EH (cell line): Measurements from ENCODE around the gene NGEF.

Experiments
- DNase-seq: peaks from one replicate; pipeline ENCODE4 v3.0.0-alpha.2; 2015; ENCODE audit warnings: low read depth

The NGEF gene

GRCh38 chr2:232967474-232967873 lies 45.6 kb downstream of the NGEF start:
- no peak for DNase-seq

- DNase-seq, result no peak
These were observed 46.9 kb downstream of the NGEF start for GRCh38 chr2:232966122-232966521.

- DNase-seq, result no peak
These were observed 49.1 kb downstream of the NGEF start for GRCh38 chr2:232963913-232964312.

- no peak for DNase-seq
These were observed 52.2 kb downstream of the NGEF start for GRCh38 chr2:232960862-232961261.

- no peak for DNase-seq
These were observed 53.9 kb downstream of the NGEF start for GRCh38 chr2:232959139-232959538.

GRCh38 chr2:232957657-232958090 lies 55.4 kb downstream of the NGEF start:
- no peak for DNase-seq

- DNase-seq, result no peak
These were observed 57.2 kb downstream of the NGEF start for GRCh38 chr2:232955856-232956255.

- DNase-seq, result no peak
These were observed 58.4 kb downstream of the NGEF start for GRCh38 chr2:232954691-232955090.

GRCh38 chr2:232951891-232952290 lies 61.2 kb downstream of the NGEF start:
- peak; percentile 57 for DNase-seq

- DNase-seq, result no peak
These were observed 61.9 kb downstream of the NGEF start for GRCh38 chr2:232951181-232951580.

- no peak for DNase-seq
These were observed 62.3 kb downstream of the NGEF start for GRCh38 chr2:232950751-232951150.

- no peak for DNase-seq
These were observed 64.0 kb downstream of the NGEF start for GRCh38 chr2:232949016-232949415.

GRCh38 chr2:232942831-232943230 lies 70.2 kb downstream of the NGEF start:
- DNase-seq, result no peak

- no peak for DNase-seq
These were observed 71.0 kb downstream of the NGEF start for GRCh38 chr2:232941912-232942594.

- DNase-seq, result no peak
These were observed 71.7 kb downstream of the NGEF start for GRCh38 chr2:232941400-232941799.

GRCh38 chr2:232940724-232941123 lies 72.3 kb downstream of the NGEF start:
- DNase-seq, result no peak

GRCh38 chr2:232937278-232937906 lies 75.7 kb downstream of the NGEF start:
- peak; percentile 45 for DNase-seq

GRCh38 chr2:232931636-232932035 lies 81.4 kb downstream of the NGEF start:
- no peak for DNase-seq

- no peak for DNase-seq
These were observed 83.0 kb downstream of the NGEF start for GRCh38 chr2:232930059-232930400.

- DNase-seq, result no peak
These were observed 83.6 kb downstream of the NGEF start for GRCh38 chr2:232929303-232930058.

- DNase-seq, result no peak
These were observed 84.3 kb downstream of the NGEF start for GRCh38 chr2:232928551-232929302.

GRCh38 chr2:232927793-232928550 lies 85.1 kb downstream of the NGEF start:
- DNase-seq, result no peak
